Endometrial microvascular endothelial cells (primary cell): ENCODE results near the gene SLC39A3. TPM values are rescaled to one million over a fixed set of nuclear protein-coding genes. Genes with fewer than 3 reads are reported as not detected.

Experiments
- in situ Hi-C: cut with HindIII; loops from 2 replicates; pipeline ENCODE4 v1.10.0; 2017; ENCODE audit warnings: low sequenced_read_pairs, low pct_unique_long_range_greater_than_20kb; ENCODE audit errors: inconsistent ontology term
- total RNA-seq: library from RNA; depleted of rRNA; stranded (reverse); fragments of >200 nt; gene quantifications from one replicate; pipeline ENCODE4 v1.2.3, GENCODE V29; 2015; ENCODE audit errors: inconsistent ontology term

The SLC39A3 gene
- total RNA-seq, 1 donor from 2014 or later = 41.0 TPM

GRCh38 chr19:2770055-2771013 is 30.5 kb upstream of the SLC39A3 start:
- in situ Hi-C loops = no loop called here

- in situ Hi-C loops = no loop called here
Observed at GRCh38 chr19:2769218-2769617, 29.4 kb upstream of the SLC39A3 start.

- in situ Hi-C loops = no loop called here
Observed at GRCh38 chr19:2768365-2769132, 28.7 kb upstream of the SLC39A3 start.

- in situ Hi-C loops = no loop called here
Observed at GRCh38 chr19:2767688-2768087, 27.9 kb upstream of the SLC39A3 start.

GRCh38 chr19:2766594-2767372 is 27.0 kb upstream of the SLC39A3 start:
- in situ Hi-C loops = no loop called here

- in situ Hi-C loops = no loop called here
Observed at GRCh38 chr19:2765376-2765775, 25.6 kb upstream of the SLC39A3 start.

GRCh38 chr19:2764945-2765344 is 25.1 kb upstream of the SLC39A3 start:
- in situ Hi-C loops = no loop called here

- in situ Hi-C loops = no loop called here
Observed at GRCh38 chr19:2763687-2764086, 23.9 kb upstream of the SLC39A3 start.

- in situ Hi-C loops = no loop called here
Observed at GRCh38 chr19:2762783-2763496, 23.1 kb upstream of the SLC39A3 start.

GRCh38 chr19:2761876-2762782 is 22.3 kb upstream of the SLC39A3 start:
- in situ Hi-C loops = no loop called here

- in situ Hi-C loops = no loop called here
Observed at GRCh38 chr19:2761309-2761677, 21.5 kb upstream of the SLC39A3 start.

- in situ Hi-C loops = no loop called here
Observed at GRCh38 chr19:2759965-2760364, 20.1 kb upstream of the SLC39A3 start.

GRCh38 chr19:2759362-2759761 is 19.5 kb upstream of the SLC39A3 start:
- in situ Hi-C loops = no loop called here

GRCh38 chr19:2758601-2759313 is 18.9 kb upstream of the SLC39A3 start:
- in situ Hi-C loops = no loop called here

- in situ Hi-C loops = no loop called here
Observed at GRCh38 chr19:2756921-2757881, 17.4 kb upstream of the SLC39A3 start.

GRCh38 chr19:2756477-2756876 is 16.7 kb upstream of the SLC39A3 start:
- in situ Hi-C loops = no loop called here
